Measurements from ENCODE around the gene SCYL1. TPM values are rescaled to one million over a fixed set of nuclear protein-coding genes. Genes with fewer than 3 reads are reported as not detected.

SCYL1 gene
- polyA plus RNA-seq, 1 donor (not counting 4 experiments of a cell fraction or from before 2014, with no cell fraction given): 31.3 TPM

DNA sequence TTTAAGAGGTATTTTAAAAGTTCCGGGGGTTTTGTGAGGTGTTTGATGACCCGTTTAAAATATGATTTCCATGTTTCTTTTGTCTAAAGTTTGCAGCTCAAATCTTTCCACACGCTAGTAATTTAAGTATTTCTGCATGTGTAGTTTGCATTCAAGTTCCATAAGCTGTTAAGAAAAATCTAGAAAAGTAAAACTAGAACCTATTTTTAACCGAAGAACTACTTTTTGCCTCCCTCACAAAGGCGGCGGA, 26.2 kb upstream of the SCYL1 start:
- peak overlapping the region; percentile 100 for H3K4me2 ChIP-seq (ENCODE audit: control insufficient read depth, extremely low read depth, insufficient read depth, low read depth, low read length)
- no peaks in the 10 kb centered on the region for H3K27me3 ChIP-seq (ENCODE audit: control insufficient read depth, extremely low read depth, insufficient read depth, low read length)
- dilution Hi-C loops (cut with MboI; ENCODE audit: extremely low pct_ligation_motif_present, low sequenced_read_pairs): no loop called here
- H3K79me2 ChIP-seq (ENCODE audit: control insufficient read depth, insufficient read depth, low read length): peaks cover 68% of the 10 kb centered on the region
- H2AFZ ChIP-seq (ENCODE audit: control insufficient read depth, low read length): peak overlapping the region; percentile 59
- TF ChIP-seq, protein P1, sequence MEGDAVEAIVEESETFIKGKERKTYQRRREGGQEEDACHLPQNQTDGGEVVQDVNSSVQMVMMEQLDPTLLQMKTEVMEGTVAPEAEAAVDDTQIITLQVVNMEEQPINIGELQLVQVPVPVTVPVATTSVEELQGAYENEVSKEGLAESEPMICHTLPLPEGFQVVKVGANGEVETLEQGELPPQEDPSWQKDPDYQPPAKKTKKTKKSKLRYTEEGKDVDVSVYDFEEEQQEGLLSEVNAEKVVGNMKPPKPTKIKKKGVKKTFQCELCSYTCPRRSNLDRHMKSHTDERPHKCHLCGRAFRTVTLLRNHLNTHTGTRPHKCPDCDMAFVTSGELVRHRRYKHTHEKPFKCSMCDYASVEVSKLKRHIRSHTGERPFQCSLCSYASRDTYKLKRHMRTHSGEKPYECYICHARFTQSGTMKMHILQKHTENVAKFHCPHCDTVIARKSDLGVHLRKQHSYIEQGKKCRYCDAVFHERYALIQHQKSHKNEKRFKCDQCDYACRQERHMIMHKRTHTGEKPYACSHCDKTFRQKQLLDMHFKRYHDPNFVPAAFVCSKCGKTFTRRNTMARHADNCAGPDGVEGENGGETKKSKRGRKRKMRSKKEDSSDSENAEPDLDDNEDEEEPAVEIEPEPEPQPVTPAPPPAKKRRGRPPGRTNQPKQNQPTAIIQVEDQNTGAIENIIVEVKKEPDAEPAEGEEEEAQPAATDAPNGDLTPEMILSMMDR (optimal IDR thresholded peaks at IDR 0.05 in 1 of 3, IDR thresholded peaks at IDR 0.05 in 1 of 3, conservative IDR thresholded peaks at IDR 0.05 in 1 of 3; ENCODE audit: extremely low read depth in 1 of 3, insufficient read depth in 2 of 3, low read length in 3 of 3): no peak
- no peak for TF ChIP-seq EZH2 (IDR thresholded peaks at IDR 0.05; ENCODE audit: low read length)
- no peaks in the 10 kb centered on the region for H3K9me3 ChIP-seq (ENCODE audit: control insufficient read depth, low read depth, low read length)
- no peaks in the 10 kb centered on the region for H3K9me1 ChIP-seq (ENCODE audit: control insufficient read depth, extremely low read depth, insufficient read depth, low read length)
- H3K9ac ChIP-seq (ENCODE audit: control insufficient read depth, extremely low read depth, insufficient read depth, low read length): peak overlapping the region; percentile 98
- H3K36me3 ChIP-seq (ENCODE audit: control insufficient read depth in 2 of 2, extremely low read depth in 1 of 2, insufficient read depth in 2 of 2, low read length in 2 of 2): peaks cover 4 to 29% of the 10 kb centered on the region in 2 experiments
- FAIRE-seq: no peak
- peaks cover 38% of the 10 kb centered on the region for H3K4me1 ChIP-seq (ENCODE audit: control insufficient read depth, extremely low read depth, insufficient read depth, low read length)
- no peak for DNase-seq (ENCODE audit: low read depth, low spot score)
- peak overlapping the region; percentile 48 to 99 (median 94) for H3K4me3 ChIP-seq (ENCODE audit: control insufficient read depth in 2 of 3, extremely low read depth in 1 of 3, insufficient read depth in 2 of 3, low read depth in 1 of 3, low read length in 3 of 3)
- H4K20me1 ChIP-seq (ENCODE audit: control insufficient read depth, extremely low read depth, insufficient read depth, low read length): peaks cover 38% of the 10 kb centered on the region
- H3K27ac ChIP-seq (ENCODE audit: control insufficient read depth, insufficient read depth, low read length): peak overlapping the region; percentile 100

DNA sequence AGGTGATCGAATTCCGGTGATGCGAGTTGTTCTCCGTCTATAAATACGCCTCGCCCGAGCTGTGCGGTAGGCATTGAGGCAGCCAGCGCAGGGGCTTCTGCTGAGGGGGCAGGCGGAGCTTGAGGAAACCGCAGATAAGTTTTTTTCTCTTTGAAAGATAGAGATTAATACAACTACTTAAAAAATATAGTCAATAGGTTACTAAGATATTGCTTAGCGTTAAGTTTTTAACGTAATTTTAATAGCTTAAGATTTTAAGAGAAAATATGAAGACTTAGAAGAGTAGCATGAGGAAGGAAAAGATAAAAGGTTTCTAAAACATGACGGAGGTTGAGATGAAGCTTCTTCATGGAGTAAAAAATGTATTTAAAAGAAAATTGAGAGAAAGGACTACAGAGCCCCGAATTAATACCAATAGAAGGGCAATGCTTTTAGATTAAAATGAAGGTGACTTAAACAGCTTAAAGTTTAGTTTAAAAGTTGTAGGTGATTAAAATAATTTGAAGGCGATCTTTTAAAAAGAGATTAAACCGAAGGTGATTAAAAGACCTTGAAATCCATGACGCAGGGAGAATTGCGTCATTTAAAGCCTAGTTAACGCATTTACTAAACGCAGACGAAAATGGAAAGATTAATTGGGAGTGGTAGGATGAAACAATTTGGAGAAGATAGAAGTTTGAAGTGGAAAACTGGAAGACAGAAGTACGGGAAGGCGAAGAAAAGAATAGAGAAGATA, 25.7 kb upstream of the SCYL1 start, which contains the start of gene MALAT1:
TSS of gene MALAT1 (plus strand) at position 69 of the 736 bp plus-strand sequence.
- dilution Hi-C loops (cut with MboI; ENCODE audit: extremely low pct_ligation_motif_present, low sequenced_read_pairs): no loop called here
- Histone ChIP-seq H3K79me2 (ENCODE audit: control insufficient read depth, insufficient read depth, low read length) (peaks cover 73% of the 10 kb centered on the region), H3K36me3 (ENCODE audit: control insufficient read depth in 2 of 2, extremely low read depth in 1 of 2, insufficient read depth in 2 of 2, low read length in 2 of 2) (peaks cover 4 to 34% of the 10 kb centered on the region in 2 experiments), H3K4me2 (ENCODE audit: control insufficient read depth, extremely low read depth, insufficient read depth, low read depth, low read length) (peak within 1 kb of the TSS; percentile 100), H3K4me3 (ENCODE audit: control insufficient read depth in 2 of 3, extremely low read depth in 1 of 3, insufficient read depth in 2 of 3, low read depth in 1 of 3, low read length in 3 of 3) (peak within 1 kb of the TSS; percentile 48 to 99 (median 94)), H3K9me3 (ENCODE audit: control insufficient read depth, low read depth, low read length) (no peaks in the 10 kb centered on the region), H3K9ac (ENCODE audit: control insufficient read depth, extremely low read depth, insufficient read depth, low read length) (peak within 1 kb of the TSS; percentile 98), H2AFZ (ENCODE audit: control insufficient read depth, low read length) (peak within 1 kb of the TSS; percentile 59), H3K27ac (ENCODE audit: control insufficient read depth, insufficient read depth, low read length) (peak within 1 kb of the TSS; percentile 100), H3K4me1 (ENCODE audit: control insufficient read depth, extremely low read depth, insufficient read depth, low read length) (peaks cover 34% of the 10 kb centered on the region), H4K20me1 (ENCODE audit: control insufficient read depth, extremely low read depth, insufficient read depth, low read length) (peaks cover 38% of the 10 kb centered on the region), H3K27me3 (ENCODE audit: control insufficient read depth, extremely low read depth, insufficient read depth, low read length) (no peaks in the 10 kb centered on the region), H3K9me1 (ENCODE audit: control insufficient read depth, extremely low read depth, insufficient read depth, low read length) (no peaks in the 10 kb centered on the region)
- DNase-seq (ENCODE audit: low read depth, low spot score) (no peak), FAIRE-seq (no peak)
- TF ChIP-seq, protein P1 (optimal IDR thresholded peaks at IDR 0.05 in 1 of 3, IDR thresholded peaks at IDR 0.05 in 1 of 3, conservative IDR thresholded peaks at IDR 0.05 in 1 of 3; ENCODE audit: extremely low read depth in 1 of 3, insufficient read depth in 2 of 3, low read length in 3 of 3): no peak
- TF ChIP-seq EZH2 (IDR thresholded peaks at IDR 0.05; ENCODE audit: low read length): no peak
